Measurements from ENCODE around the gene IL16.
"Not testable (repeated sequence)": the region's sequence is repeated elsewhere in the genome, so short reads cannot be mapped to it uniquely, and the experiment has no call there.

Gene IL16

GRCh38 chr15:81196576-81197254 is at the start of gene IL16:
TSS of gene IL16 (plus strand) at chr15:81196879. CDS start at chr15:81225400, 28,521 bp downstream.
- no peaks in the 10 kb centered on the region for H3K4me1 ChIP-seq (ENCODE audit: control insufficient read depth, insufficient read depth, low read length)
- no peak within 1 kb of the TSS for H3K4me3 ChIP-seq (ENCODE audit: low read depth, low read length)
- H3K36me3 ChIP-seq (ENCODE audit: control insufficient read depth, insufficient read depth, low read length) = no peaks in the 10 kb centered on the region
- no peaks in the 10 kb centered on the region for H3K9me3 ChIP-seq (ENCODE audit: control insufficient read depth, insufficient read depth, low read length)
- no peak within 1 kb of the TSS for H3K9ac ChIP-seq (ENCODE audit: low read depth, low read length)
- H3K27me3 ChIP-seq (ENCODE audit: control insufficient read depth, insufficient read depth, low read length) = no peaks in the 10 kb centered on the region

- no peaks in the 10 kb centered on the region for H3K9me3 ChIP-seq (ENCODE audit: control insufficient read depth, insufficient read depth, low read length)
- no peaks in the 10 kb centered on the region for H3K4me1 ChIP-seq (ENCODE audit: control insufficient read depth, insufficient read depth, low read length)
- H3K27me3 ChIP-seq (ENCODE audit: control insufficient read depth, insufficient read depth, low read length) = no peaks in the 10 kb centered on the region
Measured at GRCh38 chr15:81151389-81151788, 45.3 kb upstream of the IL16 start.

GRCh38 chr15:81152339-81152738 is 44.3 kb upstream of the IL16 start:
- H3K9ac ChIP-seq (ENCODE audit: low read depth, low read length) = no peak overlapping the region
- no peaks in the 10 kb centered on the region for H3K27me3 ChIP-seq (ENCODE audit: control insufficient read depth, insufficient read depth, low read length)
- no peaks in the 10 kb centered on the region for H3K36me3 ChIP-seq (ENCODE audit: control insufficient read depth, insufficient read depth, low read length)
- H3K9me3 ChIP-seq (ENCODE audit: control insufficient read depth, insufficient read depth, low read length) = no peaks in the 10 kb centered on the region
- no peaks in the 10 kb centered on the region for H3K4me1 ChIP-seq (ENCODE audit: control insufficient read depth, insufficient read depth, low read length)
- H3K4me3 ChIP-seq (ENCODE audit: low read depth, low read length) = no peak overlapping the region

More at GRCh38 chr15:81151389-81151788, 45.3 kb upstream of the IL16 start:
- Histone ChIP-seq H3K4me3 (ENCODE audit: low read depth, low read length) (no peak overlapping the region), H3K36me3 (ENCODE audit: control insufficient read depth, insufficient read depth, low read length) (no peaks in the 10 kb centered on the region), H3K9ac (ENCODE audit: low read depth, low read length) (no peak overlapping the region)

DNA sequence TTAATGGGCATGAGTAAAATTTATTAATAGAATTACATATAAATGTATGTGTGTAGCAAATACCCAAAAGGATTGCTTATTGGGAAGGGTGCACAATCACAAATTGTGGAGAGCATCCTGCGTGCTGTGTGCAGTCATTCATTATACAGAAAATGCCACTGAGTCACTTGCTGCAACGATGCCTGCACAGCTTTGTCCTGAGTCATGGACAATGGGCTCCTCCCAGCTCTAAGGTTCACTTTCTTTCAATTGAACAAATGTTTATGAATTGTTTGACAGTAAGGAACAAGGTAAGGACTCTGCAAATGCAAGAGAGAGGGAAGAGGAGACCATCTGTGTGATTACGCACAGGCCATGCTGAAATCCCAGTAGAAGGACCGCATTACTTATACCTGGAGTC is 43.9 kb upstream of the IL16 start:
- Histone ChIP-seq H3K4me1 (ENCODE audit: control insufficient read depth, insufficient read depth, low read length) (no peaks in the 10 kb centered on the region), H3K9ac (ENCODE audit: low read depth, low read length) (no peak overlapping the region), H3K36me3 (ENCODE audit: control insufficient read depth, insufficient read depth, low read length) (no peaks in the 10 kb centered on the region), H3K9me3 (ENCODE audit: control insufficient read depth, insufficient read depth, low read length) (no peaks in the 10 kb centered on the region), H3K27me3 (ENCODE audit: control insufficient read depth, insufficient read depth, low read length) (no peaks in the 10 kb centered on the region), H3K4me3 (ENCODE audit: low read depth, low read length) (no peak overlapping the region)

DNA sequence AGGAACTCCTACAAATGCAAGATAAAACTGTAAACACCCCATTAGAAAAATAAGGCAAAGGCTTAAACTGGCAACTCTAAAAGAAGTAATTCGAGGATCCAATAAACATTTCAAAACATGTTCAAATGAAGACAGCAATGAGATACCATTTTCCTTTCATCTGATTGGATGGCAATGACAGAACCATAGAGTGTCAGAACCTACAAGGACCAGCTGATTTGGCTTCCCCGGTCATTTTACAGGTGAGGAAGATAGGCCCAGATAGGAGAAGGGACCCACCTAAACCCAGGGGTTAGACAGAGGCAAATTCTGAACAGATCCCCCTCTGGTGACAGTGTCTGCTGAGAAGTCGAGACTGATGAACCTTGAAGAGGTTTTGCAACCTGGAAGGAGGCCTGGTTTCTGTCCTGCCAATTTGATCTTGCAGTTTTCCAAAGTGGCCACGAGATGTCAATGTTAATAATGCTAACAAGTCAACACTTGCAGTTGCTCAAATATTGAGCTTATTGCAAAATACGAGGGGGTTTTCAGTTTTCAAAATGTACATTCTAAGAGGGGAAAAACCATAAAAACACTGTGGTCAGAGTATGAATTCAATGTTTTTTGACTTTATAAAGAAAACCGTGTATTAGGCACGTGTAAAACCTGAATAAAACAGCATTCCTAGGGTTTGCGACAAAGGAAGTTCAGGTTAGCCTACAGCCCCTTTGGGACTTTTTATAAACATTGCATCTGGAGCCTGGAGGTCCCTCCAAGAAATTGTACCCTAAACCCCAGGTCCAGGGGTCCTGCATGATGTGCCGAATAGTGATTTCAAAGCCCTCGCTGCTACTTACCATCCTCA is 41.1 kb upstream of the IL16 start:
- no peak overlapping the region for H3K9ac ChIP-seq (ENCODE audit: low read depth, low read length)

GRCh38 chr15:81156324-81156723 is 40.4 kb upstream of the IL16 start:
- no peaks in the 10 kb centered on the region for H3K36me3 ChIP-seq (ENCODE audit: control insufficient read depth, insufficient read depth, low read length)
- no peak overlapping the region for H3K4me3 ChIP-seq (ENCODE audit: low read depth, low read length)
- no peaks in the 10 kb centered on the region for H3K4me1 ChIP-seq (ENCODE audit: control insufficient read depth, insufficient read depth, low read length)
- no peak overlapping the region for H3K9ac ChIP-seq (ENCODE audit: low read depth, low read length)
- no peaks in the 10 kb centered on the region for H3K9me3 ChIP-seq (ENCODE audit: control insufficient read depth, insufficient read depth, low read length)
- no peaks in the 10 kb centered on the region for H3K27me3 ChIP-seq (ENCODE audit: control insufficient read depth, insufficient read depth, low read length)

More for the DNA sequence above, 41.1 kb upstream of the IL16 start:
- H3K9me3 ChIP-seq (ENCODE audit: control insufficient read depth, insufficient read depth, low read length) = no peaks in the 10 kb centered on the region
- H3K4me3 ChIP-seq (ENCODE audit: low read depth, low read length) = no peak overlapping the region
- no peaks in the 10 kb centered on the region for H3K27me3 ChIP-seq (ENCODE audit: control insufficient read depth, insufficient read depth, low read length)
- no peaks in the 10 kb centered on the region for H3K4me1 ChIP-seq (ENCODE audit: control insufficient read depth, insufficient read depth, low read length)
- no peaks in the 10 kb centered on the region for H3K36me3 ChIP-seq (ENCODE audit: control insufficient read depth, insufficient read depth, low read length)

DNA sequence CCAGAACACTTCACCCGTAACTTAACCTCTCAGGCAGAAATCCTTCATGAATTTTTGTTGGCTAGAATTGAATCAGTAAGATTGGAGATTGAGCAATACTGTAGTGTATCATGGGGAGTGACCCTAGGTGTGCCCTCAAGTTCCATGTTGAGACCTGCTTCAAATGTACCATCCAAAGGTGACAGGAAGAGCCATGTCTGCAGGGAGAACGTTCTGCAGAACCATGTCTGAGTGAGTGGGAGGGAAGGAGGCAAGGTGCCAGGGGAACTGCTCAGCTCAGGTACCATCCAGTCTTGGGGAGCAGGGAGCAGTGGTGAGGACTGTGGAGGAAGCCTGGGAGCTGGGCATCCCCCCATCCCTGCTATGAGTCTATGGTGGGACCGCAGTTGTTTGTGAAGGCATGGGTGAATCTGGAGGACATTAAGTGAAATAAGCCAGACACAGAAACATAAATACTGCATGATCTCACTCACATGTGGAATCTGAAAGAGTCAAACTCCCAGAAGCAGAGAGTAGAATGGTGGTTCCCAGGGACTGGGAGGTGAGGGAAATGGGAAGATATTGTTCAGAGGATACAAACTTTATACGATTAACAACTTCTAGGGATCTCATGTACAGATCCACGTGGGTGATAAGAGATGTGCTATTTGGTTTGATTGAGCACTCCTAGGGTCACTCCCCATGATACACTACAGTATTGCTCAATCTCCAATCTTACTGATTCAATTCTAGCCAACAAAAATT is 39.3 kb upstream of the IL16 start:
- Histone ChIP-seq H3K4me1 (ENCODE audit: control insufficient read depth, insufficient read depth, low read length) (no peaks in the 10 kb centered on the region), H3K36me3 (ENCODE audit: control insufficient read depth, insufficient read depth, low read length) (no peaks in the 10 kb centered on the region), H3K9ac (ENCODE audit: low read depth, low read length) (no peak overlapping the region), H3K9me3 (ENCODE audit: control insufficient read depth, insufficient read depth, low read length) (no peaks in the 10 kb centered on the region), H3K27me3 (ENCODE audit: control insufficient read depth, insufficient read depth, low read length) (no peaks in the 10 kb centered on the region), H3K4me3 (ENCODE audit: low read depth, low read length) (no peak overlapping the region)

- no peaks in the 10 kb centered on the region for H3K9me3 ChIP-seq (ENCODE audit: control insufficient read depth, insufficient read depth, low read length)
- no peaks in the 10 kb centered on the region for H3K36me3 ChIP-seq (ENCODE audit: control insufficient read depth, insufficient read depth, low read length)
- H3K27me3 ChIP-seq (ENCODE audit: control insufficient read depth, insufficient read depth, low read length) = no peaks in the 10 kb centered on the region
- no peak overlapping the region for H3K9ac ChIP-seq (ENCODE audit: low read depth, low read length)
- no peak overlapping the region for H3K4me3 ChIP-seq (ENCODE audit: low read depth, low read length)
- H3K4me1 ChIP-seq (ENCODE audit: control insufficient read depth, insufficient read depth, low read length) = no peaks in the 10 kb centered on the region
Measured at GRCh38 chr15:81157939-81158223, 38.8 kb upstream of the IL16 start.

DNA sequence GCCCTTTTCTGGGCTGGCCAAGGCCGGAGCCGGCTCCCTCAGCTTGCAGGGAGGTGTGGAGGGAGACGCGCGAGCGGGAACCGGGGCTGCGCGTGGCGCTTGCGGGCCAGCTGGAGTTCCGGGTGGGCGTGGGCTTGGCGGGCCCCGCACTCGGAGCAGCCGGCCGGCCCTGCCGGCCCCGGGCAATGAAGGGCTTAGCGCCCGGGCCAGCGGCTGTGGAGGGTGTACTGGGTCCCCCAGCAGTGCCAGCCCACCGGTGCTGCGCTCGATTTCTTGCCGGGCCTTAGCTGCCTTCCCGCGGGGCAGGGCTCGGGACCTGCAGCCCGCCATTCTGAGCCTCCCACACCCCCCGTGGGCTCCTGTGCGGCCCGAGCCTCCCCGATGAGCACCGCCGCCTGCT is 38.1 kb upstream of the IL16 start:
- H3K36me3 ChIP-seq (ENCODE audit: control insufficient read depth, insufficient read depth, low read length); H3K4me3 ChIP-seq (ENCODE audit: low read depth, low read length): not testable (repeated sequence)

DNA sequence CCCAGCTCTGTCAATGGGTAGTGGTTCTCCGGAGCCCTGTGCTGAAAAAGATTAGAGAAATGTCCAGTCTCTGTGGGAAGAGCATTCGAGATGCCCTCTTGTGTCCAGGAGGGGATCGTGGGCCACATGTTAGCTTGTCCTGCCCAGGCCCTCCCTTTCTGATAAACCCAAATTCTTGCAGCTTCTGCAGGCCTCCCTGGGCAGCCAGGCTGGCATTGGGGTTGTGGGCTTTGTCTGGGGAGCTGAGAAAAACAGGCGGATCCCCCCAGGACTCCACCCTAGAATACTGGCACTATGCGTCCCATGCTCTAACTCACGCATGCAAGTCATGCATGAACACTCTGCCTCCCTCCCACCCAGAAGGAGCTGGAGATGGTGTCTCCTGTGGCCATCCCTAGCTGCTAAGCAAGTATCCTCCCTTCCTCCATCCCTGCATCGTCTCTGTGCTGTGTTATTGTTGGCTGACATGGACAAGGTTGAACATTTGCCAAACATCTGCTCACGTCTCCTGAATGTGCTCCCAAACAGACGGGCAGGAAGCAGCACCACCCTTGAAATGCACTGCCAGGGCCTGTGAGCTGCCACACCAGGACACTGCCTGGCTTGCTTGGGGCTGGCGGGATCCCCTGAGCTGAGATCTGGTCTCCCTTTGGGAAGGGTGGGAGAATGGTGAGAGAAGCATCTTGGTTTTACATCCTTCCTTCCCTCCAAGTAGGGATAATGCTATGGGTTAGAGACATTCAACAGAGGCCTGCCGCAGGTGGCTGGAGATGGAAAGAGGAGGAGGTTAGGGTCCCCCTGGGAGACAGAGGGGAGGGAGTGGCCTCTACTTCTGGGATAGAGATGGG is 36.1 kb upstream of the IL16 start:
- Histone ChIP-seq H3K27me3 (ENCODE audit: control insufficient read depth, insufficient read depth, low read length) (no peaks in the 10 kb centered on the region), H3K4me1 (ENCODE audit: control insufficient read depth, insufficient read depth, low read length) (no peaks in the 10 kb centered on the region), H3K36me3 (ENCODE audit: control insufficient read depth, insufficient read depth, low read length) (no peaks in the 10 kb centered on the region), H3K9ac (ENCODE audit: low read depth, low read length) (no peak overlapping the region), H3K9me3 (ENCODE audit: control insufficient read depth, insufficient read depth, low read length) (no peaks in the 10 kb centered on the region), H3K4me3 (ENCODE audit: low read depth, low read length) (no peak overlapping the region)

More for the DNA sequence above, 38.1 kb upstream of the IL16 start:
- H3K9me3 ChIP-seq (ENCODE audit: control insufficient read depth, insufficient read depth, low read length); H3K27me3 ChIP-seq (ENCODE audit: control insufficient read depth, insufficient read depth, low read length); H3K4me1 ChIP-seq (ENCODE audit: control insufficient read depth, insufficient read depth, low read length); H3K9ac ChIP-seq (ENCODE audit: low read depth, low read length): not testable (repeated sequence)

- Histone ChIP-seq H3K27me3 (ENCODE audit: control insufficient read depth, insufficient read depth, low read length) (no peaks in the 10 kb centered on the region), H3K4me3 (ENCODE audit: low read depth, low read length) (no peak overlapping the region), H3K9ac (ENCODE audit: low read depth, low read length) (no peak overlapping the region), H3K9me3 (ENCODE audit: control insufficient read depth, insufficient read depth, low read length) (no peaks in the 10 kb centered on the region), H3K36me3 (ENCODE audit: control insufficient read depth, insufficient read depth, low read length) (no peaks in the 10 kb centered on the region), H3K4me1 (ENCODE audit: control insufficient read depth, insufficient read depth, low read length) (no peaks in the 10 kb centered on the region)
Measured at GRCh38 chr15:81161160-81161673, 35.5 kb upstream of the IL16 start.

Measured in iPS-15b (cell line).